Kidney (tissue), 14 donors: ENCODE measurements around the gene TMEM131. TPM values are rescaled to one million over a fixed set of nuclear protein-coding genes. Genes with fewer than 3 reads are reported as not detected.

Experiments used
- DNase-seq, 5 donors: peaks; one replicate each; pipeline ENCODE4 v3.0.0-alpha.2; 2013 to 2020
- FAIRE-seq: peaks from 2 replicates; lab custom pipeline; 2012; peaks lifted over from hg19 to GRCh38; lab: Jason Lieb, UNC
- H3K27ac ChIP-seq, 2 donors: one replicate each; pipeline ENCODE4 v1.7.0; 2013; ENCODE audit warnings: low read depth in 2 of 2, low read length in 2 of 2, inconsistent platforms in 1 of 2
- H3K27me3 ChIP-seq: one replicate; pipeline ENCODE4 v1.7.1; 2013; ENCODE audit warnings: low read length, inconsistent platforms; ENCODE audit not compliant: control insufficient read depth, insufficient read depth
- H3K36me3 ChIP-seq, 3 donors: one replicate each; pipeline versions ENCODE4 v1.7.0 to v1.7.1; 2013; ENCODE audit warnings: low read length in 3 of 3, control low read depth in 1 of 3, inconsistent platforms in 1 of 3; ENCODE audit not compliant: insufficient read depth in 3 of 3, control insufficient read depth in 2 of 3
- H3K4me1 ChIP-seq, 3 donors: one replicate each; pipeline versions ENCODE4 v1.7.0 to v1.7.1; 2013; ENCODE audit warnings: low read length in 3 of 3, inconsistent platforms in 1 of 3, low read depth in 1 of 3; ENCODE audit not compliant: control insufficient read depth in 2 of 3, insufficient read depth in 2 of 3
- H3K4me3 ChIP-seq, 3 donors: one replicate each; pipeline versions ENCODE4 v1.7.0 to v1.8.1; 2013; ENCODE audit warnings: low read length in 3 of 3, control low read depth in 1 of 3, inconsistent platforms in 1 of 3
- H3K9ac ChIP-seq, 3 donors: one replicate each; pipeline versions ENCODE4 v1.7.0 to v1.7.1; 2013; ENCODE audit warnings: low read length in 3 of 3, control low read depth in 1 of 3, inconsistent platforms in 1 of 3
- H3K9me3 ChIP-seq, 3 donors: one replicate each; pipeline versions ENCODE4 v1.7.0 to v1.7.1; 2013; ENCODE audit warnings: low read length in 3 of 3, control low read depth in 1 of 3, inconsistent platforms in 1 of 3; ENCODE audit not compliant: control insufficient read depth in 2 of 3, insufficient read depth in 1 of 3
- intact Hi-C: fragments of 100-400 bp; cut with DNase I; formaldehyde crosslinking; loops from one replicate; pipeline ENCODE4 v1.11.1; 2022
- polyA plus RNA-seq: library from polyadenylated mRNA; stranded (reverse); fragments of 350-450 nt; fragmentation: Illumina TruSeq; extraction: RNeasy Lipid Tissue Mini Kit (QIAGEN cat#74804); gene quantifications from one replicate; pipeline ENCODE4 v1.2.3, GENCODE V29; 2014; ENCODE audit warnings: low read depth, low replicate concordance; ENCODE audit not compliant: insufficient read depth
- total RNA-seq: library from RNA; stranded (reverse); fragmentation: NEBNext Ultra II Directional; extraction: Animal tissue kit (Norgen Biotek cat#: 25700); gene quantifications from one replicate; pipeline ENCODE4 v1.2.1, GENCODE V29; 2021
- TF ChIP-seq, protein P1 (sequence below): IDR thresholded peaks from 3 replicates; pipeline ENCODE4 v1.5.1; 2012; ENCODE audit warnings: mild to moderate bottlenecking, moderate library complexity, borderline replicate concordance; ENCODE audit not compliant: insufficient read depth; ENCODE audit errors: extremely low read depth
- donor health status: control.
- donor health status: control.
- donor health status: control.
- donor health status: control.
- donor health status: control.
- donor health status: DM: yes; HTN: yes; CAD: no.
- donor health status: Normal renal cell carcinoma (clear cell type).

TMEM131 gene
- total and polyA plus RNA-seq, 2 donors from 2014 or later = 8.0 to 38.4 TPM

DNA sequence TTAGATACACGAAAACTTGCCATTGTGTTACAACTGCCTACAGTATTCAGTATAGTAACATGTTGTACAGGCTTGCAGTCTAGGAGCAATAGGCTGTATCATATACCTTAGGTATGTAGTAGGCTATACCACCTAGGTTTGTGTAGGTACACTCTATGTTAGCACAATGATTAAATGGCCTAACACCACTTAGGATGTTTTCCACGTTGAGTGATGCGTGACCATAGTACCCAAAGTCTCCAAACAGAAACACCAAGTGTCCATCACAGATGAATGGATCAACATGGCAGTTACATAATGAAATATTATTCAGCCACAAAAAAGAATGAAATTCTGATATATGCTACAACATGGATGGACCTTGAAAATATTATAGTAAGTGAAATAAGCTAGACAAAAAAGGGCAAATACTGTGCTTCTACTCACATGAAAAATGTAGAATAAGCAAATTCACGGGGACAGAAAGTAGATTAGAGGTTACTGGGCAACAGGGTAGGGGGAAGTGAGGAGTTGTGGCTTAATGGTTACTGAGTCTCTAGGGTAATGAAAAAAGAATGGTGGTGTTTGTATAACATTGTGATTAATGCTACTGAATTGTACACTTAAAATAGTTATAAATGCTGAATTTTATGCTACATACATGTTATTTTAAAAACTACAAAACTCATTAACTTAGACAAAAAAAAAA, 62.6 kb downstream of the TMEM131 start:
- TF ChIP-seq, protein P1, sequence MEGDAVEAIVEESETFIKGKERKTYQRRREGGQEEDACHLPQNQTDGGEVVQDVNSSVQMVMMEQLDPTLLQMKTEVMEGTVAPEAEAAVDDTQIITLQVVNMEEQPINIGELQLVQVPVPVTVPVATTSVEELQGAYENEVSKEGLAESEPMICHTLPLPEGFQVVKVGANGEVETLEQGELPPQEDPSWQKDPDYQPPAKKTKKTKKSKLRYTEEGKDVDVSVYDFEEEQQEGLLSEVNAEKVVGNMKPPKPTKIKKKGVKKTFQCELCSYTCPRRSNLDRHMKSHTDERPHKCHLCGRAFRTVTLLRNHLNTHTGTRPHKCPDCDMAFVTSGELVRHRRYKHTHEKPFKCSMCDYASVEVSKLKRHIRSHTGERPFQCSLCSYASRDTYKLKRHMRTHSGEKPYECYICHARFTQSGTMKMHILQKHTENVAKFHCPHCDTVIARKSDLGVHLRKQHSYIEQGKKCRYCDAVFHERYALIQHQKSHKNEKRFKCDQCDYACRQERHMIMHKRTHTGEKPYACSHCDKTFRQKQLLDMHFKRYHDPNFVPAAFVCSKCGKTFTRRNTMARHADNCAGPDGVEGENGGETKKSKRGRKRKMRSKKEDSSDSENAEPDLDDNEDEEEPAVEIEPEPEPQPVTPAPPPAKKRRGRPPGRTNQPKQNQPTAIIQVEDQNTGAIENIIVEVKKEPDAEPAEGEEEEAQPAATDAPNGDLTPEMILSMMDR = no peak
- Histone ChIP-seq H3K27me3 (no peaks in the 10 kb centered on the region), H3K36me3 (no peaks in the 10 kb centered on the region), H3K9me3 (no peaks in the 10 kb centered on the region), H3K4me3 (no peak overlapping the region), H3K4me1 (peaks cover 0 to 24% (median 2%) of the 10 kb centered on the region in 3 donors), H3K27ac (no peak overlapping the region), H3K9ac (no peak overlapping the region)
- intact Hi-C loops = no loop called here
- no peak for DNase-seq
- FAIRE-seq = no peak

DNA sequence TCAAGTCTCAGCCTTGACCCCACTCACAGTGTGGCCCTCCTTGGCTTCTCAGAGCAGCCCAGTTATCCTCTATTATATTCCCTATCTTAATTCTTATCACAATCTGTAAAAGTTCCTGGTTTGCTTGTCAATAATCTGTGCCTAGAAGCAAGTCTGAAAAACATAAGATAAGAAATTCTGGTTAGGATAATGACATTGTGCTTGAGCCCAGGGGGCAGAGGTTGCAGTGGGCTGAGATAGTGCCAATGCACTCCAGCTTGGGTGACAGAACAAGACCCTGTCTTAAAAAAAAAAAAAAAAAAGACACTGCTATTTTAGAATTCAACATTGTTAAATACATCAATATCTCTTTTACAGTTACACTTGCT, 63.9 kb downstream of the TMEM131 start:
- Histone ChIP-seq H3K4me1 (peaks cover 0 to 24% (median 2%) of the 10 kb centered on the region in 3 donors), H3K9ac (no peak overlapping the region), H3K36me3 (no peaks in the 10 kb centered on the region), H3K9me3 (no peaks in the 10 kb centered on the region), H3K27me3 (no peaks in the 10 kb centered on the region), H3K27ac (no peak overlapping the region), H3K4me3 (no peak overlapping the region)
- FAIRE-seq (no peak), DNase-seq (no peak)
- TF ChIP-seq, protein P1 = no peak
- intact Hi-C loops = no loop called here

DNA sequence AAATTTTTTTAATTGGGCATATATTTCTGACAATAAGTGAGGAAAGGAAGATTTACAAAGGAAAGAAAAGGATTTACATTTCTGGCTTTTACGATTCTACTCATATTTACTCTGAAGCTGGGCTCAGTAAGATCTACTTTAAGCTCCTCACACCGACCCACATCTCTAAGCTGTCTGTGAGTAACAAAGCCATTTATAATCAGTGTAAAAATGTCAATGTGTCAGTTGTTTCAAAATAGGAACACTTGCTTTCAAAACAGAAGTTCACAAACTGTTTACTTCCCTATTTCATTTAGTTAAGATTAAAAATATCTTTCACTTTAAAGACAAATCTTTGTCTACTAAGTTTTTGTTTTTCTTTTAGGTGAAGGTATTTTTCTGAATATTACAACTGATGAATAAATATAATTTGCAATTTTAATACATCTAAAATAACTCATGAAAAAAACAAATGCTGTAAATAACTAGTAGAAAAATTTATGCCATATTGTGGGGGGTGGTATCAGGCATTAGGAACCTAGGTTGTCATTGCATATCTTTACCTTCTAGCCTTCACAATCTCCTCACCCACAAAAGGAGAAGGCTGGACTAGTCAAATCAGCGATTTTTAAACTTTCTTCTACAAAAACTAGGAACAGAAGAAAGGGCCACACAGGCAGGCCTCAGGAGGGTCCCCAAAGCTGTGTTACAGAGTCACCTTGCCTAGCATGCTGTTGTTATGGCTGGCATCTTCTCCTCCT, 64.5 kb downstream of the TMEM131 start:
- H3K9me3 ChIP-seq = no peaks in the 10 kb centered on the region
- TF ChIP-seq, protein P1 = no peak
- no peak overlapping the region for H3K4me3 ChIP-seq
- intact Hi-C loops = no loop called here
- no peaks in the 10 kb centered on the region for H3K27me3 ChIP-seq
- peak; percentile 25 for FAIRE-seq
- H3K36me3 ChIP-seq = no peaks in the 10 kb centered on the region
- no peak for DNase-seq
- peaks cover 0 to 24% (median 2%) of the 10 kb centered on the region in 3 donors for H3K4me1 ChIP-seq
- H3K27ac ChIP-seq = no peak overlapping the region
- no peak overlapping the region for H3K9ac ChIP-seq
